ENCODE data around the gene DYNC2I2. TPM values are rescaled to one million over a fixed set of nuclear protein-coding genes. Genes with fewer than 3 reads are reported as not detected.
"Not testable (repeated sequence)": the region's sequence is repeated elsewhere in the genome, so short reads cannot be mapped to it uniquely, and the experiment has no call there.

Gene DYNC2I2
- total RNA-seq, 2 experiments from 2014 or later = 55.5 to 97.6 TPM

DNA sequence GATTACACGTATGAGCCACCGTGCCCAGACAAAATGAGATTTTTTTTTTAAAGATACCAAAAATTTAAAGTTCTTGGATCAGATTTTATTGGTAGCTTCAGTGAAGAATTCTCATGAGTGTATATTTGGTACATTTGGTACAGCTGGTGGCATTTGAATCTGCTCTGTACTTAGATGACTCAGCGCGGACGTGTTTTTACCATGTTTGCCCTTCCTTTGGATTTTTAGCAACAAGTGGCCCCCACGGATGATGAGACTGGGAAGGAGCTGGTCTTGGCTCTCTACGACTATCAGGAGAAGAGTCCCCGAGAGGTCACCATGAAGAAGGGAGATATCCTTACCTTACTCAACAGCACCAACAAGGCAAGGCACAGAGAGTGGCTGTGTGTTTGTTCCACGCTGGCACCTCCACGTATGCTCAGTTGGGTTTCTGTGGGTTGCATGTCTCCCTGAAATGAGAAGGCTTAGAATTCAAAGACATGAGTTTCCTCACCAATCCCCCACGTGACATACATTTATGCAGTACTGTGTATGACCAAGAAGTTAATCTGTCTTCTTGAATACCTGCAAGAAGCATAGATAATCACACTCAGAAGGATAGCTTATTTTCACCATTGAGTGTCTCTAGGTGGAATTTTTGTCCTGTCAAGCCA is 67.9 kb downstream of the DYNC2I2 start:
- POLR2A ChIA-PET = interaction anchor here (0.6 to 0.7 kb wide), 3 partner anchors 15 to 101 kb away, joined by 3 to 4 read pairs (median 3); no protein-coding TSS in a partner anchor
- intact Hi-C loops (cut with micrococcal nuclease; ENCODE audit: unreplicated experiment) = no loop called here

DNA sequence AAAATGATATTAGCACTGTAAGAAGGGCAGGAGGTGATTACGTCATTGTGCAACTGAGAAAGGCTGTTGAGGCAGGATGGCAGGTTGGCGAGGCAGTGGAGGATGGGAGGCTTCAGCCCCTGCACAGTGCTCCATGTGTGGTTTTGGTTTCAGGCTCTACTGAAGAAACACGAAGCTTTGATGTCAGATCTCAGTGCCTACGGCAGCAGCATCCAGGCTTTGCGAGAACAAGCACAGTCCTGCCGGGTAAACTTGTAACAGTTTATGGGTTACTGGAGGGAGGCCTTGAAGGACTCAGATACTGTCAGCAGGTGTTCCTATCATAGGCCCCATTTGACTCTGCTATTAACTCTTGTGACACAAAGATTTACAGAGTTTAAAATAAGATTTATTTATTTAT is 69.2 kb downstream of the DYNC2I2 start:
- no peaks in the 10 kb centered on the region for H3K79me2 ChIP-seq (ENCODE audit: insufficient read depth, low read depth, low read length)
- no peak for TF ChIP-seq EZH2phosphoT487 (IDR thresholded peaks at IDR 0.05; ENCODE audit: borderline replicate concordance, low read depth, low read length)
- TF ChIP-seq, protein P1, sequence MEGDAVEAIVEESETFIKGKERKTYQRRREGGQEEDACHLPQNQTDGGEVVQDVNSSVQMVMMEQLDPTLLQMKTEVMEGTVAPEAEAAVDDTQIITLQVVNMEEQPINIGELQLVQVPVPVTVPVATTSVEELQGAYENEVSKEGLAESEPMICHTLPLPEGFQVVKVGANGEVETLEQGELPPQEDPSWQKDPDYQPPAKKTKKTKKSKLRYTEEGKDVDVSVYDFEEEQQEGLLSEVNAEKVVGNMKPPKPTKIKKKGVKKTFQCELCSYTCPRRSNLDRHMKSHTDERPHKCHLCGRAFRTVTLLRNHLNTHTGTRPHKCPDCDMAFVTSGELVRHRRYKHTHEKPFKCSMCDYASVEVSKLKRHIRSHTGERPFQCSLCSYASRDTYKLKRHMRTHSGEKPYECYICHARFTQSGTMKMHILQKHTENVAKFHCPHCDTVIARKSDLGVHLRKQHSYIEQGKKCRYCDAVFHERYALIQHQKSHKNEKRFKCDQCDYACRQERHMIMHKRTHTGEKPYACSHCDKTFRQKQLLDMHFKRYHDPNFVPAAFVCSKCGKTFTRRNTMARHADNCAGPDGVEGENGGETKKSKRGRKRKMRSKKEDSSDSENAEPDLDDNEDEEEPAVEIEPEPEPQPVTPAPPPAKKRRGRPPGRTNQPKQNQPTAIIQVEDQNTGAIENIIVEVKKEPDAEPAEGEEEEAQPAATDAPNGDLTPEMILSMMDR (conservative IDR thresholded peaks at IDR 0.05; ENCODE audit: low read length) = no peak
- ChIA-PET CTCF (ENCODE audit: unreplicated experiment) (no interaction called here), POLR2A (no interaction called here)
- no peak for DNase-seq (ENCODE audit: low spot score)
- H3K9me3 ChIP-seq (ENCODE audit: low read length) = no peaks in the 10 kb centered on the region
- no peak overlapping the region for H2AFZ ChIP-seq (ENCODE audit: low read length)
- no peak overlapping the region for H3K4me3 ChIP-seq (ENCODE audit: low read depth, low read length, poor library complexity, severe bottlenecking)
- H3K4me1 ChIP-seq (ENCODE audit: insufficient read depth, low read length, poor library complexity, severe bottlenecking) = no peaks in the 10 kb centered on the region
- intact Hi-C loops (cut with micrococcal nuclease; ENCODE audit: unreplicated experiment) = no loop called here
- no peak overlapping the region for H3K4me2 ChIP-seq (ENCODE audit: low read length)
- H3K9me2 ChIP-seq (ENCODE audit: insufficient read depth, low read length) = no peaks in the 10 kb centered on the region
- no TSS peak for BruUV-seq (replicated peaks)
- no peaks in the 10 kb centered on the region for H4K20me1 ChIP-seq (ENCODE audit: insufficient read depth, low read length)
- peaks cover 92% of the 10 kb centered on the region for H3K36me3 ChIP-seq (ENCODE audit: insufficient read depth, low read length)
- no peak overlapping the region for H3K27ac ChIP-seq (ENCODE audit: low read depth, low read length, poor library complexity, severe bottlenecking)

More for the DNA sequence above, 67.9 kb downstream of the DYNC2I2 start:
- Histone ChIP-seq H3K4me3 (ENCODE audit: low read depth, low read length, poor library complexity, severe bottlenecking) (no peak overlapping the region), H3K4me1 (ENCODE audit: insufficient read depth, low read length, poor library complexity, severe bottlenecking) (no peaks in the 10 kb centered on the region), H3K4me2 (ENCODE audit: low read length) (no peak overlapping the region), H4K20me1 (ENCODE audit: insufficient read depth, low read length) (no peaks in the 10 kb centered on the region), H3K9me3 (ENCODE audit: low read length) (no peaks in the 10 kb centered on the region), H3K36me3 (ENCODE audit: insufficient read depth, low read length) (peaks cover 92% of the 10 kb centered on the region), H3K79me2 (ENCODE audit: insufficient read depth, low read depth, low read length) (no peaks in the 10 kb centered on the region), H3K27ac (ENCODE audit: low read depth, low read length, poor library complexity, severe bottlenecking) (no peak overlapping the region), H2AFZ (ENCODE audit: low read length) (no peak overlapping the region), H3K9me2 (ENCODE audit: insufficient read depth, low read length) (no peaks in the 10 kb centered on the region)
- CTCF ChIA-PET (ENCODE audit: unreplicated experiment) = no interaction called here
- no TSS peak for BruUV-seq (replicated peaks)
- TF ChIP-seq, protein P1 (conservative IDR thresholded peaks at IDR 0.05; ENCODE audit: low read length) = no peak
- TF ChIP-seq EZH2phosphoT487 (IDR thresholded peaks at IDR 0.05; ENCODE audit: borderline replicate concordance, low read depth, low read length) = no peak
- DNase-seq (ENCODE audit: low spot score) = no peak

DNA sequence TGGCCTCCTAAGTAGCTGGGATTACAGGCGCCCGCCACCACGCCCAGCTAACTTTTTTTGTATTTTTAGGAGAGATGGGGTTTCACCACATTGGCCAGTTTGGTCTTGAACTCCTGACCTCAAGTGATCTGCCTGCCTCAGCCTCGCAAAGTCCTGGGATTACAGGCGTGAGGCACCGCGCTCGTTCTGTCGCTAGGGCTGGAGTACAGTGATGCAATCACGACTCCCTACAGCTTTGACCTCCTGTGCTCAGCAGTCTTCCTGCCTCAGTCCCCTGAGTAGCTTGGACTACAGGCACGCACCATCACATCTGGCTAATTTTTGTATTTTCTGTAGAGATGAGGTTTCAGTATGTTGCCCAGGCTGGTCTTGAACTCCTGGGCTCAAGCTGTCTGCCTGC is 69.7 kb downstream of the DYNC2I2 start:
- peaks cover 93% of the 10 kb centered on the region for H3K36me3 ChIP-seq (ENCODE audit: insufficient read depth, low read length)
- H4K20me1 ChIP-seq (ENCODE audit: insufficient read depth, low read length); BruUV-seq (replicated peaks); H3K79me2 ChIP-seq (ENCODE audit: insufficient read depth, low read depth, low read length); H3K4me1 ChIP-seq (ENCODE audit: insufficient read depth, low read length, poor library complexity, severe bottlenecking); H2AFZ ChIP-seq (ENCODE audit: low read length); H3K4me3 ChIP-seq (ENCODE audit: low read depth, low read length, poor library complexity, severe bottlenecking); H3K9me2 ChIP-seq (ENCODE audit: insufficient read depth, low read length); H3K9me3 ChIP-seq (ENCODE audit: low read length); H3K4me2 ChIP-seq (ENCODE audit: low read length); H3K27ac ChIP-seq (ENCODE audit: low read depth, low read length, poor library complexity, severe bottlenecking); CTCF ChIA-PET (ENCODE audit: unreplicated experiment); intact Hi-C loops (cut with micrococcal nuclease; ENCODE audit: unreplicated experiment); DNase-seq (ENCODE audit: low spot score): not testable (repeated sequence)
- POLR2A ChIA-PET = interaction anchor here (0.7 kb wide), 2 partner anchors 9 to 39 kb away, joined by 3 to 5 read pairs; no protein-coding TSS in a partner anchor

DNA sequence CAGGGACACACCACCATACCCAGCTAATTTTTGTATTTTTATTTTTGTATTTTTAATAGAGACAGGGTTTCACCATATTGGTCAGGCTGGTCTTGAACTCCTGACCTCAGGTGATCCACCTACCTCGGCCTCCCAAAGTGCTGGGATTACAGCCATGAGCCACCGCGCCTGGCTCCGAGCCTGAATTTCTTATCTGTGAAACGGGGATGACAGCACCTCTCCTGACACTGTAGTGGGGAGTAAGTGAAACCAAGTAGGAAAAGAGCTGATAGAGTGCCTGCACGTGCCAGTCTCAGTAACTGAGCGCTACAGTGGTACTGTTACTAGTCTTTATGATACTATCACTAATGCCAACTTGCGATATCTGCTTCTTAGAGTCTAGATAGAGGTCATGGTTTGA is 71.5 kb downstream of the DYNC2I2 start:
- H4K20me1 ChIP-seq (ENCODE audit: insufficient read depth, low read length); H2AFZ ChIP-seq (ENCODE audit: low read length); H3K4me1 ChIP-seq (ENCODE audit: insufficient read depth, low read length, poor library complexity, severe bottlenecking); intact Hi-C loops (cut with micrococcal nuclease; ENCODE audit: unreplicated experiment); H3K27ac ChIP-seq (ENCODE audit: low read depth, low read length, poor library complexity, severe bottlenecking); CTCF ChIA-PET (ENCODE audit: unreplicated experiment); H3K79me2 ChIP-seq (ENCODE audit: insufficient read depth, low read depth, low read length); H3K9me3 ChIP-seq (ENCODE audit: low read length); DNase-seq (ENCODE audit: low spot score); BruUV-seq (replicated peaks); H3K9me2 ChIP-seq (ENCODE audit: insufficient read depth, low read length); H3K4me2 ChIP-seq (ENCODE audit: low read length); H3K4me3 ChIP-seq (ENCODE audit: low read depth, low read length, poor library complexity, severe bottlenecking): not testable (repeated sequence)
- peaks cover 95% of the 10 kb centered on the region for H3K36me3 ChIP-seq (ENCODE audit: insufficient read depth, low read length)
- POLR2A ChIA-PET = interaction anchor here (0.5 kb wide), 1 partner anchor 8 kb away, joined by 3 read pairs; no protein-coding TSS in a partner anchor

Data from OCI-LY7 (cell line).